Fibroblast of lung (primary cell): Measurements from ENCODE around the gene RANBP10.

Experiments used
- EZH2 ChIP-seq: IDR thresholded peaks from 2 replicates; pipeline ENCODE4 v1.5.1; 2012; ENCODE audit warnings: low read length, control low read depth, mild to moderate bottlenecking; ENCODE audit errors: missing control alignments
- TF ChIP-seq, protein P1 (sequence below), 2 donors: IDR thresholded peaks in 1 of 2; conservative IDR thresholded peaks in 1 of 2; 1 replicate in 1 of 2; 2 replicates in 1 of 2; pipeline ENCODE4 v1.5.1; 2011 to 2012; ENCODE audit warnings: low read length in 2 of 2, control low read depth in 1 of 2, inconsistent platforms in 1 of 2, low read depth in 1 of 2, mild to moderate bottlenecking in 1 of 2

DNA sequence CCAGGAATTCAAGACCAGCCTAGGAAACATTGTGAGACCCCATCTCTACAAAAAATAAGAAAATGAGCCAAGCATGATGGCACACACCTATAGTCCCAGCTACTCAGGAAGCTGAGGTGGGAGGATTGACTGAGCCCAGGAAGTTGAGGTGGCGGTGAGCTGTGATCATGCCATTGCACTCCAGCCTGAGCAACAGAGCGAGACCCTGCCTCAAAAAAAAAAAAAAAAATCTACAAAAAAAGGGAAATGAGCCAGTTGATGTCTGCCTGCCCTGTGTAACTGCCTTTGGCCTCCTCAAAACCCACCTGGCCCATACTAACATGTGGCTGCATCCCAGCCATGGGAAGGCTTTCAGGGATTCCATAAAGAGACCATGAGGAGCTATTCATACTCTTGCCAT, 4.5 kb downstream of the RANBP10 start:
- TF ChIP-seq, protein P1, sequence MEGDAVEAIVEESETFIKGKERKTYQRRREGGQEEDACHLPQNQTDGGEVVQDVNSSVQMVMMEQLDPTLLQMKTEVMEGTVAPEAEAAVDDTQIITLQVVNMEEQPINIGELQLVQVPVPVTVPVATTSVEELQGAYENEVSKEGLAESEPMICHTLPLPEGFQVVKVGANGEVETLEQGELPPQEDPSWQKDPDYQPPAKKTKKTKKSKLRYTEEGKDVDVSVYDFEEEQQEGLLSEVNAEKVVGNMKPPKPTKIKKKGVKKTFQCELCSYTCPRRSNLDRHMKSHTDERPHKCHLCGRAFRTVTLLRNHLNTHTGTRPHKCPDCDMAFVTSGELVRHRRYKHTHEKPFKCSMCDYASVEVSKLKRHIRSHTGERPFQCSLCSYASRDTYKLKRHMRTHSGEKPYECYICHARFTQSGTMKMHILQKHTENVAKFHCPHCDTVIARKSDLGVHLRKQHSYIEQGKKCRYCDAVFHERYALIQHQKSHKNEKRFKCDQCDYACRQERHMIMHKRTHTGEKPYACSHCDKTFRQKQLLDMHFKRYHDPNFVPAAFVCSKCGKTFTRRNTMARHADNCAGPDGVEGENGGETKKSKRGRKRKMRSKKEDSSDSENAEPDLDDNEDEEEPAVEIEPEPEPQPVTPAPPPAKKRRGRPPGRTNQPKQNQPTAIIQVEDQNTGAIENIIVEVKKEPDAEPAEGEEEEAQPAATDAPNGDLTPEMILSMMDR (conservative IDR thresholded peaks at IDR 0.05 in 1 of 2, IDR thresholded peaks at IDR 0.05 in 1 of 2; ENCODE audit: low read depth in 1 of 2, low read length in 2 of 2) = no peak
- no peak for TF ChIP-seq EZH2
